Common myeloid progenitor, CD34-positive (primary cell): ENCODE results near the gene BIRC5.
A peak's percentile ranks its signal among the peaks of the same experiment; 100 is the strongest.
"Not testable (repeated sequence)": the region's sequence is repeated elsewhere in the genome, so short reads cannot be mapped to it uniquely, and the experiment has no call there.

ENCODE experiments used
- CTCF ChIA-PET: fragments of 350-600 bp; sonication (Branson Sonifier 250); formaldehyde crosslinking; loops from one replicate; lab custom pipeline; 2021; ENCODE audit warnings: antibody characterized with exemption; lab: Charles Lee
- POLR2A ChIA-PET: fragments of 350-600 bp; sonication (Branson Sonifier 250); formaldehyde crosslinking; loops from one replicate; lab custom pipeline; 2021; ENCODE audit warnings: antibody characterized with exemption; lab: Charles Lee
- DNase-seq, 3 donors: peaks; one replicate each; pipeline versions ENCODE4 v3.0.0 to v3.0.0-alpha.2; 2013
- H3K27ac ChIP-seq, 2 experiments: 1 replicate in 1 of 2; 2 replicates in 1 of 2; pipeline ENCODE4 v1.7.0; 2013; ENCODE audit warnings: inconsistent platforms in 2 of 2, low read length in 2 of 2, mild to moderate bottlenecking in 2 of 2, low read depth in 1 of 2, moderate library complexity in 1 of 2; ENCODE audit not compliant: severe bottlenecking in 2 of 2, insufficient read depth in 1 of 2, poor library complexity in 1 of 2
- H3K27me3 ChIP-seq, 5 experiments: replicated peaks in 2 of 5; 1 replicate in 3 of 5; 2 replicates in 2 of 5; pipeline versions ENCODE4 v1.6.1 to v1.7.0; 2013; ENCODE audit warnings: low read length in 4 of 5, mild to moderate bottlenecking in 2 of 5, moderate library complexity in 2 of 5, inconsistent platforms in 1 of 5; ENCODE audit not compliant: insufficient read depth in 5 of 5, control insufficient read depth in 4 of 5
- H3K36me3 ChIP-seq, 4 experiments: 1 replicate in 2 of 4; 2 replicates in 2 of 4; pipeline versions ENCODE4 v1.6.1 to v1.7.0; 2013; ENCODE audit warnings: low read length in 3 of 4, control low read depth in 1 of 4, mild to moderate bottlenecking in 1 of 4; ENCODE audit not compliant: control insufficient read depth in 4 of 4, insufficient read depth in 4 of 4
- H3K4me1 ChIP-seq, 4 experiments: 1 replicate in 3 of 4; 2 replicates in 1 of 4; pipeline versions ENCODE4 v1.6.1 to v1.7.1; 2013; ENCODE audit warnings: low read length in 3 of 4, mild to moderate bottlenecking in 3 of 4, control low read depth in 1 of 4, inconsistent platforms in 1 of 4, moderate library complexity in 1 of 4; ENCODE audit not compliant: control insufficient read depth in 4 of 4, insufficient read depth in 4 of 4; ENCODE audit errors: control extremely low read depth in 1 of 4
- H3K4me3 ChIP-seq, 7 experiments: 1 replicate in 4 of 7; 2 replicates in 3 of 7; pipeline versions ENCODE4 v1.5.1 to v1.7.0; 2013; ENCODE audit warnings: mild to moderate bottlenecking in 7 of 7, low read length in 6 of 7, moderate library complexity in 6 of 7, inconsistent platforms in 2 of 7, low read depth in 2 of 7, control low read depth in 1 of 7; ENCODE audit not compliant: insufficient read depth in 4 of 7, control insufficient read depth in 1 of 7; ENCODE audit errors: extremely low read depth in 1 of 7
- H3K9me3 ChIP-seq, 5 experiments: 1 replicate in 4 of 5; 2 replicates in 1 of 5; pipeline versions ENCODE4 v1.6.1 to v1.7.1; 2013; ENCODE audit warnings: low read length in 4 of 5, mild to moderate bottlenecking in 2 of 5, inconsistent platforms in 1 of 5, low read depth in 1 of 5, moderate library complexity in 1 of 5; ENCODE audit not compliant: control insufficient read depth in 4 of 5, insufficient read depth in 2 of 5; ENCODE audit errors: control extremely low read depth in 1 of 5
- WGBS: methylation state at CpG from one replicate; pipeline ENCODE4 v1.1.5; 2013; ENCODE audit not compliant: insufficient coverage; 5-methylcytosine and 5-hydroxymethylcytosine counted together

Gene BIRC5

DNA sequence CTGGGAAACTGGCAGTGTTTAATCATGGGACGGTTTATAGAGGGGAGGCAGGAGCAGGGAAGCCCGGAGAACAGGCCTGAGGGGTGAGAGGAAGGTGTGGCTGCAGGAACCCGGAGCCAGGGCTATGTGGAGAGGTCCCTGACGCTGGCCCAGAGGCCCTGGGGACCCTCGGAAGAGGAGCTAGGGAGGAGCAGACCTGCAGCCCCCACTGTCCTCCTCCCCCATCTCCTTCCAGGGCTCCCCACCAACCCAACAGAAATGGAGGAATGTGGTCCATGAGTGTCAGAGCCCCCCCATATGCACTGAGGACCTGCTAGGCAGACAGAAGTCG lies 37.7 kb downstream of the BIRC5 start:
- Histone ChIP-seq H3K4me3 (peak overlapping the region in 2 of 7 experiments; percentile 43 to 55), H3K36me3 (no peaks in the 10 kb centered on the region), H3K27me3 (no peaks in the 10 kb centered on the region), H3K27ac (no peak overlapping the region), H3K4me1 (peaks cover 12 to 73% (median 65%) of the 10 kb centered on the region in 4 experiments), H3K9me3 (no peaks in the 10 kb centered on the region)
- ChIA-PET CTCF (interaction anchor here (0.7 to 5.0 kb wide), 26 partner anchors 9 to 181 kb away, joined by 3 to 31 read pairs (median 6); no protein-coding TSS in a partner anchor), POLR2A (interaction anchor here (0.8 to 2.0 kb wide), 5 partner anchors 11 to 170 kb away, joined by 3 to 10 read pairs (median 3); no protein-coding TSS in a partner anchor)
- no peak for DNase-seq
- WGBS = 49% methylated on average over 6 of the region's 6 CpGs

DNA sequence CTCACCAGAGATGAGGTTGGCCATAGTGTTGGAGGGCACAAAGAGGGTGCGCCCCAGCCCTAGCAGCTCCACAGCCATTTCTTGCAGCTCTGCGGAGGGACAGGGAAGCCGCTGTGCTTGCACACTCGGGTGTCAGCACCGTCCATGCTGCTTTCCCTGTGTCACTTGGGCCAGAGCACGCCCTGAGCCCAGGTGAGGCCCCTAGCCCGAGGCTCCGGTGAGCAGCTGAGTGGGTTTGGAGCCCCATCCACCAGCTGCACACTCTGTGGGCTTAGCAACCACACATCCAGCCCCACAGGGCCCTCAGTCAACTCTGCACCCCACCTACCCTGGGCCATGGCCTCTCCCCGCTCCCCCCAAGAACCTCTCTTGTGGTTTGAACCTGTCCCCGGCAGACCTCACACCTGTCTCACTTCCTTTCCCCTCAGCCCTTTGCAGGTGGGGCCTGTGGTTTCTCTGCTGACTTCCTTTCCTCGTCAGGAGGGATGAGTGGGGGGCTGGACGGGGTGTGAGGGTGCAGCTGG lies 38.1 kb downstream of the BIRC5 start:
- CTCF ChIA-PET = interaction anchor here (1.0 to 5.0 kb wide), 19 partner anchors 9 to 170 kb away, joined by 3 to 31 read pairs (median 7); no protein-coding TSS in a partner anchor
- H3K9me3 ChIP-seq = no peaks in the 10 kb centered on the region
- peak overlapping the region in 3 of 7 experiments; percentile 33 to 55 (median 36) for H3K4me3 ChIP-seq
- 64% methylated on average over 8 of the region's 12 CpGs for WGBS
- peak in 2 of 3 donors; percentile 54 to 69 for DNase-seq
- H3K36me3 ChIP-seq = no peaks in the 10 kb centered on the region
- H3K27me3 ChIP-seq = no peaks in the 10 kb centered on the region
- peaks cover 13 to 77% (median 69%) of the 10 kb centered on the region in 4 experiments for H3K4me1 ChIP-seq
- POLR2A ChIA-PET = interaction anchor here (0.8 to 2.0 kb wide), 4 partner anchors 11 to 170 kb away, joined by 3 to 10 read pairs (median 4); no protein-coding TSS in a partner anchor
- no peak overlapping the region for H3K27ac ChIP-seq

DNA sequence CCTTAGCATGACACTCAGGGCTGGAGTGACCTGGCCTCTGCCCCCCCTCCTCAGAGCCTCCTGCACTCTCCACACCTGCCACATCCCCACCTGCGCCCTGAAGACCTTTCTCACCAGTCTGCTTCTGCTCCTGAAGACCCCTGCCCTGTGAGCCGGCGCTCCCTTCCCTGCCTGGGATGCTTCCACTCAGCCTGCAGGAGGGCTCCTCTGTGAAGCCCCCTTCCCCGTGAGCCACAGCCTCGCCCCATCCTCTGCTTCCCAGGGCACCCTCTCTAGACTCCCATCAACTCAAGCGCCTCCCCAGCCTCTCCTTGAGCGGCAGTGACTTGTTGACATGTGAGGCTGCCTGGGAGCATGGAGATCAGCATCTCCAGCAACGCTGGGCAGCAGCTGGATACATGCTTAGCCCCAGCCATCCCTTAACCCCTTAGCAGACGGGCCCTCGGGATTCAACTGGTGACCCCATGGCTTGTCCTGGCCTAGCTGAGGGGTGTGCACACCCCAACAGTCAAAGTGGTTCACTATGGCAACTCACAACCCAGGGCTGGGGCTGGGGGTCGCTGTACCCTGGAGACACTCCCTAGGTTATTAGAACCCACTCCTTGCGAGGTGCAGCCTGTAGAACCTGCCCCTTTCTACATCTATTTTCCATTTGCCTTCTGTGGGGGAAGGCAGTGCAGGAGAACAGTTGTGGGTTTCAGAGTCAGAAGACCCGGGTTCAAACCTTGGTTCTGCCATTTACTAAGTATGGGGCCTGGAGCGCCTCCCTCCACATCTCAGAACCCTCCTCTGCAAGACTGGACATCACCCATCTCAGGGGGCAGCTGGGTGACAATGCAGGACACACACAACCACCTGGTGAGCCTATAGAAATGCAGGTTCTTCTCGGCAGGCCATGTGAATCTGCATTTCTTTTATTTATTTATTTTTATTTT lies 38.9 kb downstream of the BIRC5 start:
- peaks cover 13 to 85% (median 77%) of the 10 kb centered on the region in 4 experiments for H3K4me1 ChIP-seq
- WGBS = 93% methylated on average over 11 of the region's 15 CpGs
- ChIA-PET POLR2A (interaction anchor here (0.8 to 1.3 kb wide), 3 partner anchors 115 to 169 kb away, joined by 3 to 5 read pairs (median 3); no protein-coding TSS in a partner anchor), CTCF (interaction anchor here (1.0 to 5.0 kb wide), 12 partner anchors 8 to 169 kb away, joined by 3 to 31 read pairs (median 7); no protein-coding TSS in a partner anchor)
- H3K4me3 ChIP-seq = peak overlapping the region in 3 of 7 experiments; percentile 14 to 45 (median 42)
- H3K27ac ChIP-seq = no peak overlapping the region
- H3K9me3 ChIP-seq = no peaks in the 10 kb centered on the region
- peak in 1 of 3 donors; percentile 12 for DNase-seq
- H3K36me3 ChIP-seq = no peaks in the 10 kb centered on the region
- no peaks in the 10 kb centered on the region for H3K27me3 ChIP-seq

DNA sequence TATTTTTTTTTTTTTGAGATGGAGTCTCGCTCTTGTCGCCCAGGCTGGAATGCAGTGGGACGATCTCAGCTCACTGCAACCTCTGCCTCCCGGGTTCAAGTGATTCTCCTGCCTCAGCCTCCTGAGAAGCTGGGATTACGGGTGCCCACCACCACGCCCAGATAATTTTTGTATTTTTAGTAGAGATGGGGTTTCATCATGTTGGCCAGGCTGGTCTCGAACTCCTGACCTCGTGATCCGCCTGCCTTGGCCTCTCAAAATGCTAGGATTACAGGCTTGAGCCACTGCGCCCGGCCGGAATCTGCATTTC lies 39.5 kb downstream of the BIRC5 start:
- H3K27me3 ChIP-seq, H3K9me3 ChIP-seq, DNase-seq, H3K36me3 ChIP-seq, CTCF ChIA-PET: not testable (repeated sequence)
- POLR2A ChIA-PET = interaction anchor here (1.3 kb wide), 1 partner anchor 115 kb away, joined by 3 read pairs; no protein-coding TSS in a partner anchor
- peak overlapping the region in 6 of 7 experiments; percentile 74 to 92 (median 86) for H3K4me3 ChIP-seq
- H3K4me1 ChIP-seq = peaks cover 13 to 91% (median 84%) of the 10 kb centered on the region in 4 experiments
- 84% methylated on average over 8 of the region's 12 CpGs for WGBS
- peak overlapping the region in 1 of 2 experiments; percentile 68 for H3K27ac ChIP-seq

DNA sequence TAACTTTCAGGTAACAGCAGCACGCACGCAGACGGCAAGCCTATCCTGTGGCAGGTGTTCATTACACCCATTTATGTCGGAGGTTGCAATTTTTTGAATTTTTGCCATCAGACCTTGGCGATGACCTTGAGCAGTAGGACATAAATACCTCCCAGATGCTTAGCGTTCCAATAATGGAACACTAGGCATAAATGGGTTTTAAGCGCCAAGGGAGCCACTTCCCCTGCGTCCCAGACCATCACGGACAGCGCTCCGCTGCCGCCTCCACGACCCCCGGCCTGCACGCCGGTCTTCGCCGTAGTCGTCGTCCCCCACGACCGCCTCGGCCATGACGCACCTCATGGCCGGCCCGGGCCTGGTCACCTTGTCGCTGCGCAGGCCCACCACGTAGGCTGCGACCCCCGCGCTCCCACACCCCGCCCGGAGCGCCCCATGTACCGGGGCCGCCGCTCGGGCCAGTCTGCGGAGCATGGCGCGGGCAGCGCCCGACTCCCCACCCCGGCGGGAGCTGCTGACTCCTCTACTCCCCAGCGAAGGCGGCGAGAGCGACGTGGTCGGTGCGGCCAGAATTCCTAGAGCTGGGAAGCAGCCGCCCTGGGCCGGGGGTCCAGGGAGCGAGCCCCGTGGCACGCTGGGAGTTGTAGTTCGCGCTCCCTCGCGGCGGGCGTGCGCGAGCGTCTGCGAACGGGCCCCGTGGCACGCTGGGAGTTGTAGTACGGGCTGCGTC lies 40.1 kb downstream of the BIRC5 start:
- ChIA-PET CTCF (interaction anchor here (1.3 kb wide), 1 partner anchor 168 kb away, joined by 4 read pairs; no protein-coding TSS in a partner anchor), POLR2A (interaction anchor here (0.7 to 1.3 kb wide), 3 partner anchors 36 to 116 kb away, joined by 3 to 4 read pairs (median 3); no protein-coding TSS in a partner anchor)
- peak; percentile 72 to 89 (median 84) for DNase-seq
- H3K27me3 ChIP-seq = no peaks in the 10 kb centered on the region
- peak overlapping the region; percentile 73 to 92 (median 83) for H3K4me3 ChIP-seq
- peaks cover 13 to 96% (median 87%) of the 10 kb centered on the region in 4 experiments for H3K4me1 ChIP-seq
- 4% methylated on average over 63 of the region's 73 CpGs for WGBS
- H3K27ac ChIP-seq = peak overlapping the region; percentile 15 to 68
- H3K9me3 ChIP-seq = no peaks in the 10 kb centered on the region
- H3K36me3 ChIP-seq = no peaks in the 10 kb centered on the region

DNA sequence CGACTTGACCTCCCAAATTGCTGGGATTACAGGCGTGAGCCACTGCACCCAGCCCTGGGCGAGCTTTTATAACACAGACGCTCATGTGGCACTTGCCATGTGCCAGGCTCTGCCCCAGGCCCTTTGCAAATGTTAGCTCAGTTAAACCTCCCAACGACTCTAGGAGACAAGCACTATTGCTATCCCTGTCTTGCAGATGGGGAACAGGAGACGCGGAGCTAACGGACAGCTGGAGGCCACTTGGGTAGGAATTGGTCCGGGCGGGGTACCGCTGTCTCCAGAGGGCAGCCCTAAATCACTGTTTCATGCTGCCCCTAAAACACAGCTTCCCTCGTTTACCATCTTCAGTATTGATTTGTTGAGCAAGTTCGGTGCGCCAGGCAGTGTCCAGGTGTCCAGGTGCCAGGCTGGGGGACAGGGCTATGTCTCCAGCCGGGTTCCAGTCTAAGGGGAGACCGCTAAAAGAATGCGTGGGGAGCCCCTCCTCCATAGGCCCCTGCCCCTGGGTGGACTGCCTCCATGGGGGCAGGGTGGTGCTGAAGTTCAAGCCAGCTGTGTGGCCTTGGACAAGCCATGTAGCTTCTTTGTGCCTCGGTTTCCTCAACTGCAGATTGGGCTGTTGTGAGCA lies 41.1 kb downstream of the BIRC5 start:
- H3K4me3 ChIP-seq = peak overlapping the region in 1 of 7 experiments; percentile 24
- CTCF ChIA-PET = interaction anchor here (1.0 to 1.7 kb wide), 5 partner anchors 14 to 169 kb away, joined by 3 to 4 read pairs (median 4); no protein-coding TSS in a partner anchor
- WGBS = 96% methylated on average over 15 of the region's 18 CpGs
- no peaks in the 10 kb centered on the region for H3K36me3 ChIP-seq
- no peaks in the 10 kb centered on the region for H3K9me3 ChIP-seq
- no peak overlapping the region for H3K27ac ChIP-seq
- H3K27me3 ChIP-seq = no peaks in the 10 kb centered on the region
- POLR2A ChIA-PET = interaction anchor here (0.6 to 0.7 kb wide), 2 partner anchors 35 to 104 kb away, joined by 3 to 4 read pairs; no protein-coding TSS in a partner anchor
- no peak for DNase-seq
- H3K4me1 ChIP-seq = peaks cover 17 to 96% (median 92%) of the 10 kb centered on the region in 4 experiments
